Mesenchymal stem cell (in vitro differentiated cells and primary cell): ENCODE measurements around the gene CCDC82.

Experiments
- DNase-seq: peaks from one replicate; pipeline ENCODE4 v3.0.0-alpha.2; 2013
- H2AFZ ChIP-seq: one replicate; pipeline ENCODE4 v1.6.1; 2013; ENCODE audit warnings: low read depth, mild to moderate bottlenecking, control low read depth, inconsistent platforms, low read length, moderate library complexity
- H2AK5ac ChIP-seq: 2 replicates; pipeline ENCODE4 v1.6.1; 2013; ENCODE audit warnings: low read length, moderate library complexity, mild to moderate bottlenecking, inconsistent platforms; ENCODE audit not compliant: severe bottlenecking
- H2BK120ac ChIP-seq: one replicate; pipeline ENCODE4 v1.6.1; 2013; ENCODE audit warnings: low read depth, mild to moderate bottlenecking, inconsistent platforms, low read length, moderate library complexity
- H2BK12ac ChIP-seq, 2 experiments: one replicate each; pipeline ENCODE4 v1.6.1; 2013; ENCODE audit warnings: inconsistent platforms in 2 of 2, low read length in 2 of 2, mild to moderate bottlenecking in 2 of 2, moderate library complexity in 2 of 2, control low read depth in 1 of 2
- H2BK15ac ChIP-seq: one replicate; pipeline ENCODE4 v1.6.1; 2013; ENCODE audit warnings: mild to moderate bottlenecking, low read depth, inconsistent platforms; ENCODE audit not compliant: poor library complexity, severe bottlenecking
- H2BK5ac ChIP-seq: 2 replicates; pipeline ENCODE4 v1.6.1; 2013; ENCODE audit warnings: low read depth, mild to moderate bottlenecking, low read length, control low read depth, inconsistent platforms; ENCODE audit not compliant: poor library complexity, severe bottlenecking
- H3K14ac ChIP-seq, 2 experiments: one replicate each; pipeline ENCODE4 v1.6.1; 2013; ENCODE audit warnings: inconsistent platforms in 2 of 2, low read length in 2 of 2, control low read depth in 1 of 2, mild to moderate bottlenecking in 1 of 2, moderate library complexity in 1 of 2
- H3K18ac ChIP-seq, 2 experiments: one replicate each; pipeline ENCODE4 v1.6.1; 2013; ENCODE audit warnings: inconsistent platforms in 2 of 2, low read length in 2 of 2, control low read depth in 1 of 2, low read depth in 1 of 2, mild to moderate bottlenecking in 1 of 2
- H3K23ac ChIP-seq, 2 experiments: one replicate each; pipeline ENCODE4 v1.6.1; 2013; ENCODE audit warnings: inconsistent platforms in 2 of 2, low read length in 2 of 2, mild to moderate bottlenecking in 2 of 2, moderate library complexity in 2 of 2, control low read depth in 1 of 2
- H3K27ac ChIP-seq: 2 replicates; pipeline ENCODE4 v1.5.1; 2013; ENCODE audit warnings: mild to moderate bottlenecking, moderate library complexity, low read length, control low read depth, inconsistent platforms; ENCODE audit not compliant: poor library complexity, severe bottlenecking
- H3K27me3 ChIP-seq, 2 experiments: 2 replicates each; pipeline versions ENCODE4 v1.6.1 to v1.7.0; 2013; ENCODE audit warnings: low read length in 2 of 2, mild to moderate bottlenecking in 2 of 2, moderate library complexity in 2 of 2, control low read depth in 1 of 2, inconsistent platforms in 1 of 2; ENCODE audit not compliant: control insufficient read depth in 1 of 2, insufficient read depth in 1 of 2
- H3K36me3 ChIP-seq, 2 experiments: 2 replicates each; pipeline versions ENCODE4 v1.6.1 to v1.7.0; 2013; ENCODE audit warnings: low read length in 2 of 2, control low read depth in 1 of 2, inconsistent platforms in 1 of 2, low read depth in 1 of 2, mild to moderate bottlenecking in 1 of 2; ENCODE audit not compliant: insufficient read depth in 2 of 2, control insufficient read depth in 1 of 2
- H3K4ac ChIP-seq, 2 experiments: one replicate each; pipeline ENCODE4 v1.6.1; 2013; ENCODE audit warnings: inconsistent platforms in 2 of 2, low read length in 2 of 2, mild to moderate bottlenecking in 2 of 2, moderate library complexity in 2 of 2, control low read depth in 1 of 2, low read depth in 1 of 2
- H3K4me1 ChIP-seq: 2 replicates; pipeline ENCODE4 v1.6.1; 2013; ENCODE audit warnings: low read depth, low read length, control low read depth; ENCODE audit not compliant: control insufficient read depth, insufficient read depth
- H3K4me2 ChIP-seq: 2 replicates; pipeline ENCODE4 v1.6.1; 2013; ENCODE audit warnings: low read length, mild to moderate bottlenecking, inconsistent platforms; ENCODE audit not compliant: poor library complexity, severe bottlenecking
- H3K4me3 ChIP-seq, 2 experiments: 2 replicates each; pipeline versions ENCODE4 v1.5.1 to v1.7.0; 2013; ENCODE audit warnings: low read length in 2 of 2, mild to moderate bottlenecking in 2 of 2, control low read depth in 1 of 2, low read depth in 1 of 2; ENCODE audit not compliant: insufficient read depth in 1 of 2
- H3K79me1 ChIP-seq: replicated peaks from 2 replicates; pipeline ENCODE4 v1.6.1; 2013; ENCODE audit warnings: mild to moderate bottlenecking, control low read depth, low read length, inconsistent platforms; ENCODE audit not compliant: poor library complexity, severe bottlenecking
- H3K9ac ChIP-seq: 2 replicates; pipeline ENCODE4 v1.7.0; 2013; ENCODE audit warnings: mild to moderate bottlenecking, low read length, moderate library complexity
- H3K9me3 ChIP-seq: 2 replicates; pipeline ENCODE4 v1.7.0; 2013; ENCODE audit warnings: mild to moderate bottlenecking, low read length; ENCODE audit not compliant: control insufficient read depth
- H4K8ac ChIP-seq: one replicate; pipeline ENCODE4 v1.6.1; 2013; ENCODE audit warnings: inconsistent platforms, mild to moderate bottlenecking, low read length, moderate library complexity
- H4K91ac ChIP-seq: one replicate; pipeline ENCODE4 v1.6.1; 2013; ENCODE audit warnings: mild to moderate bottlenecking, low read length, inconsistent platforms
- WGBS: methylation state at CpG from one replicate; pipeline ENCODE4 v1.1.7; 2013; ENCODE audit warnings: mixed read lengths; 5-methylcytosine and 5-hydroxymethylcytosine counted together

The CCDC82 gene

GRCh38 chr11:96333191-96333719, 56.5 kb downstream of the CCDC82 start:
- no peak overlapping the region for H3K23ac ChIP-seq
- H3K9me3 ChIP-seq = no peaks in the 10 kb centered on the region
- WGBS = 57% methylated on average over 3 of the region's 4 CpGs
- no peaks in the 10 kb centered on the region for H3K27me3 ChIP-seq
- H3K18ac ChIP-seq = no peak overlapping the region
- no peak for DNase-seq
- H3K14ac ChIP-seq = no peak overlapping the region
- H4K91ac ChIP-seq = no peak overlapping the region
- H3K9ac ChIP-seq = peak overlapping the region; percentile 55
- no peak overlapping the region for H2BK15ac ChIP-seq
- no peak overlapping the region for H2AFZ ChIP-seq
- H3K27ac ChIP-seq = peak overlapping the region; percentile 23
- no peak overlapping the region for H3K4me2 ChIP-seq
- no peak overlapping the region for H2BK5ac ChIP-seq
- no peak overlapping the region for H2BK12ac ChIP-seq
- no peak overlapping the region for H2BK120ac ChIP-seq
- H3K4me3 ChIP-seq = no peak overlapping the region
- peak overlapping the region; percentile 54 for H2AK5ac ChIP-seq
- no peak overlapping the region for H4K8ac ChIP-seq
- H3K4me1 ChIP-seq = peaks cover 7% of the 10 kb centered on the region
- no peak overlapping the region for H3K4ac ChIP-seq
- H3K36me3 ChIP-seq = peaks cover 0 to 22% of the 10 kb centered on the region in 2 experiments
- peaks cover 4% of the 10 kb centered on the region for H3K79me1 ChIP-seq

DNA sequence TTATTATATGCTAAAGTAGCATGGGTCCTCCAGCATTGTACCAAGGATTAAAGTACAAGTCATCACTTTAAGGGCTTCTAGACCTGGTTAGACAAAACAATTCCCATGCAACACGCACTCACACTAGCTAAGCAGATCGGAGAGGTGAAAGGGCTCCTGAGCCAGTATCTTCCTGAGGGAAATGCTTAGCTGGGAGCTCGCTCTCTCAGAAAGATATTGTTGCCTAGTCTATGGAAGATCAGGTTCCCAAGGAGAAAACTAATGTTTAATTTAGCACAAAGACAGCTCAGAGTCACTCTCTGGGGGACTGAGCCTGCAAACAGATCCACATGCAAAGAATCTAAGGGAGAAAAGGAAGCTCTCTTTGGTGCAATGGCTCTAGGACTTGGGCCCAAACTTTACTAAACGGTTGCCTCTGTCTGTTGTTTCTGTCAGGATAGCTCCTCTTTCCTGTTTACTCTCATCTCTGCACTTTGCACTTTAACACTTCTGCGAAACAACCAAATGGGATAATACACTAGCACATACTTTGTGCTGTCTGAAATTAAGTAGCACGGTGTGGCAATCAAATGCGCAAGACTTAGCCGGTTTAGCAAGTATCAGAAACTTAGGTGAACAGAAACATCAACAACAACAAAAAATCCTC, 57.5 kb downstream of the CCDC82 start:
- Histone ChIP-seq H3K79me1 (peaks cover 4% of the 10 kb centered on the region), H2AFZ (no peak overlapping the region), H3K27ac (peak overlapping the region; percentile 31), H3K36me3 (peaks cover 0 to 22% of the 10 kb centered on the region in 2 experiments), H3K18ac (peak overlapping the region; percentile 34 to 40), H3K4ac (peak overlapping the region in 1 of 2 experiments; percentile 32), H3K27me3 (no peaks in the 10 kb centered on the region), H4K8ac (peak overlapping the region; percentile 39), H2AK5ac (no peak overlapping the region), H2BK12ac (peak overlapping the region in 1 of 2 experiments; percentile 48), H3K4me3 (peak overlapping the region in 1 of 2 experiments; percentile 50), H4K91ac (no peak overlapping the region), H3K14ac (no peak overlapping the region), H3K4me1 (peaks cover 10% of the 10 kb centered on the region), H3K9me3 (no peaks in the 10 kb centered on the region), H3K23ac (no peak overlapping the region), H3K4me2 (no peak overlapping the region), H3K9ac (peak overlapping the region; percentile 55), H2BK15ac (no peak overlapping the region), H2BK120ac (no peak overlapping the region), H2BK5ac (no peak overlapping the region)
- WGBS = 42% methylated on average over 8 of the region's 8 CpGs
- peak; percentile 61 for DNase-seq

DNA sequence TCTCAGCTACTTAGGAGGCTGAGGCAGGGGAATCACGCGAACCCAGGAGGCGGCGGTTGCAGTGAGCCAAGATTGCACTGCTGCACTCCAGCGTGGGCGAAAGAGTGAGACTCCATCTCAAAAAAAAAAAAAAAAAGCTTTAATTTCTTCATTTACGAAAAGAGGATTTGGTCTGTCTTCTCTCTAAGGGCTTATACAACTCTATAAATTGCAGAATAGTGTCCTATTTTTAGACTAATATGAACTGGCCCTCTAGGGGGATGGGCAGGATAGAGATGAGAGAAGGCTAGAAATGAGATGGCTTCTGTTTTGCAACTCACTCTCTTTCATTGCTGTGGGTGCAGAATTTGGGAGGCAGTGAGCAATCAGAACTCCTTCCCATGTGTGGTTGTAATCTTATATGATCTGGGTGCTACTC, 58.0 kb downstream of the CCDC82 start:
- no peak overlapping the region for H2BK120ac ChIP-seq
- peaks cover 13% of the 10 kb centered on the region for H3K4me1 ChIP-seq
- no peak overlapping the region for H2BK5ac ChIP-seq
- no peak overlapping the region for H4K91ac ChIP-seq
- H3K9me3 ChIP-seq = no peaks in the 10 kb centered on the region
- H3K4ac ChIP-seq = no peak overlapping the region
- no peak overlapping the region for H2BK15ac ChIP-seq
- H3K36me3 ChIP-seq = peaks cover 0 to 22% of the 10 kb centered on the region in 2 experiments
- no peak overlapping the region for H2AFZ ChIP-seq
- DNase-seq = no peak
- H3K27me3 ChIP-seq = no peaks in the 10 kb centered on the region
- H2BK12ac ChIP-seq = peak overlapping the region; percentile 14 to 48
- no peak overlapping the region for H3K23ac ChIP-seq
- H3K9ac ChIP-seq = peak overlapping the region; percentile 55
- WGBS = 100% methylated on average over 5 of the region's 7 CpGs
- peaks cover 4% of the 10 kb centered on the region for H3K79me1 ChIP-seq
- H3K4me3 ChIP-seq = peak overlapping the region in 1 of 2 experiments; percentile 50
- H3K14ac ChIP-seq = no peak overlapping the region
- H3K4me2 ChIP-seq = no peak overlapping the region
- H2AK5ac ChIP-seq = no peak overlapping the region
- no peak overlapping the region for H4K8ac ChIP-seq
- H3K27ac ChIP-seq = peak overlapping the region; percentile 31
- H3K18ac ChIP-seq = no peak overlapping the region

- H3K4me3 ChIP-seq = no peak overlapping the region
- no peak overlapping the region for H2BK12ac ChIP-seq
- H2BK5ac ChIP-seq = no peak overlapping the region
- H3K9ac ChIP-seq = no peak overlapping the region
- DNase-seq = no peak
- no peak overlapping the region for H4K8ac ChIP-seq
- no peak overlapping the region for H3K4me2 ChIP-seq
- H2AK5ac ChIP-seq = peak overlapping the region; percentile 34
- no peaks in the 10 kb centered on the region for H3K9me3 ChIP-seq
- 98% methylated on average over 4 of the region's 4 CpGs for WGBS
- H3K36me3 ChIP-seq = peaks cover 0 to 19% of the 10 kb centered on the region in 2 experiments
- no peak overlapping the region for H2AFZ ChIP-seq
- no peak overlapping the region for H3K14ac ChIP-seq
- peaks cover 15% of the 10 kb centered on the region for H3K4me1 ChIP-seq
- peaks cover 4% of the 10 kb centered on the region for H3K79me1 ChIP-seq
- no peak overlapping the region for H3K4ac ChIP-seq
- no peak overlapping the region for H3K27ac ChIP-seq
- peak overlapping the region in 1 of 2 experiments; percentile 53 for H3K18ac ChIP-seq
- H4K91ac ChIP-seq = no peak overlapping the region
- H3K27me3 ChIP-seq = no peaks in the 10 kb centered on the region
- H3K23ac ChIP-seq = no peak overlapping the region
- no peak overlapping the region for H2BK120ac ChIP-seq
- H2BK15ac ChIP-seq = no peak overlapping the region
Measured at GRCh38 chr11:96330511-96330859, 59.2 kb downstream of the CCDC82 start.
